Coronary artery (tissue), 2 donors: Measurements from ENCODE around the gene CMIP.
A peak's percentile ranks its signal among the peaks of the same experiment; 100 is the strongest.

ENCODE experiments used
- DNase-seq: peaks from one replicate; pipeline ENCODE4 v3.0.0-alpha.2; 2017; ENCODE audit warnings: low spot score
- H3K27ac ChIP-seq, 2 donors: fragments of 200-600 bp; sonication (generic); one replicate each; pipeline ENCODE4 v1.5.1; 2016 to 2019
- H3K4me3 ChIP-seq: fragments of 200-600 bp; sonication (generic); 2 replicates; pipeline ENCODE4 v1.5.1; 2016; ENCODE audit warnings: mild to moderate bottlenecking, moderate library complexity
- CTCF ChIP-seq: fragments of 200-600 bp; sonication (generic); IDR thresholded peaks from one replicate; pipeline ENCODE4 v1.5.1; 2019; ENCODE audit warnings: antibody characterized with exemption

CMIP gene

DNA sequence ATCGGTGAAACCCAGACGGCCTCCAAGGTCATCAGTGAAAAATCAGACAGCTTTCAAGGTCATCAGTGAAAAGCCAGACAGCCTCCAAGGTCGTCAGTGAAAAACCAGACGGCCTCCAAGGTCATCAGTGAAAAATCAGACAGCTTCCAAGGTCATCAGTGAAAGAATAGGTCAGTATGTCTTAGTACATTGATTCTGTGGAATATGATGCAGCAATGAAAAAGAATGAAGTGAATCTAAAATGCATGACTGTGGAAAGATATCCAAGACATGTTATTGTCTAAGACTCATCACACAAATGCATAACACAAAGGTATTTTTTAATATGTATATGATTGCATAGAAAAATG, 72.5 kb downstream of the CMIP start:
- no peak for DNase-seq
- no peak for TF ChIP-seq CTCF
- H3K27ac ChIP-seq, result no peak overlapping the region
- H3K4me3 ChIP-seq, result no peak overlapping the region

DNA sequence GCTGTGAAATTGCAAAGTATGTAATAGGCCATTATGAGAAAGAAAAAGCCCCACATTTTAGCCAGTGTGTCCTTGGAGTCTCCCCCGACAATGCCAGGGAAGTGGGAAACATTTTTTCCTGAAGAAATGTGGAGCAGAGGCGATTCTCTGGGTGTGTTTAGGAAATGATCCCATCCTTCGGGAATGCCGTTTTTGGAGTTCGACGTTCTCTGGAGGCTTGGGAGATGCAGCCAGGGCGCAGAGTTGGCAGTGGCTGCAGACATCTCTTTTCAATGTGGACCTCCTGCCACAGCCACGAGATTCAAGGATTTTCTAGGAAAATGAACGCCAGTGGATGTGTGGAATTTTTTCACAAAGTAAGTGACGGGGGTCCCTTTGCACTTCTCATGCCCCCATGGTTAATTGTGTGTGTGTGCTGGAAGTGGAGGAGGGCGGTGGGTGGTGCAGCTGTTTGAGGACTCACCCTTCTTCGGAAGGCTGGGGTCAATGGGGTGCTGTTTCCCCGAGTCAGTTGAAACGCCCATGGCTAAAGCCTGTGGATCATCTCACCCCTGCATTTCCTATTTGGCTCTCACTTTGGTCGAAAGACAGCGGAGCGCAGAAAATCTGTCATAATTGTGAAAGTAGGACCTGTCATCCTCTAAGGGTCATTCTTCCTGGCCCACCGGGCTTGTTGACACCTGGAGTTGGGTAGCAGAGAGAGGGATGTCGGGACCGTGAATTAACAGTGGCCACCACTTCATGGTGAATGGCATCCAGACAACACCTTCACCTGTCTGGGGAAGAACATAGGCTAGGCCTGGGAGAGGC, 73.2 kb downstream of the CMIP start:
- H3K27ac ChIP-seq, result peak overlapping the region in 1 of 2 donors; percentile 27
- DNase-seq, result no peak
- H3K4me3 ChIP-seq, result no peak overlapping the region
- TF ChIP-seq CTCF, result no peak

DNA sequence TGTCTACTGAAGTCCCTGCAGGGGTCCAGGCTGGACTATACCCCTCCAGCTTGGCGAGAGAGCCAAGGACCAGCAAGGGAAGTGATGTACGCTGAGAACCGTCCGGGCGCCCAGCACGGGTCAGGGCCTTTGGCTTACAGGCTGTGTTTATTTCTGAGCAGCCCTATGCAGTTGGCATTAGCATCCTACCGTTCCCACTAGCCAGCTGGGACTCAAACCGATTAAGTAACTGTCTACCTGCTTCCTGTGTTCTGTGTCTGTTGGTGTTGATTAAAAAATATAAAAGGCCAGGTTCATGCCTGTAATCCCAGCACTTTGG, 73.8 kb downstream of the CMIP start:
- TF ChIP-seq CTCF, result no peak
- H3K27ac ChIP-seq, result peak overlapping the region in 1 of 2 donors; percentile 27
- H3K4me3 ChIP-seq, result no peak overlapping the region

DNA sequence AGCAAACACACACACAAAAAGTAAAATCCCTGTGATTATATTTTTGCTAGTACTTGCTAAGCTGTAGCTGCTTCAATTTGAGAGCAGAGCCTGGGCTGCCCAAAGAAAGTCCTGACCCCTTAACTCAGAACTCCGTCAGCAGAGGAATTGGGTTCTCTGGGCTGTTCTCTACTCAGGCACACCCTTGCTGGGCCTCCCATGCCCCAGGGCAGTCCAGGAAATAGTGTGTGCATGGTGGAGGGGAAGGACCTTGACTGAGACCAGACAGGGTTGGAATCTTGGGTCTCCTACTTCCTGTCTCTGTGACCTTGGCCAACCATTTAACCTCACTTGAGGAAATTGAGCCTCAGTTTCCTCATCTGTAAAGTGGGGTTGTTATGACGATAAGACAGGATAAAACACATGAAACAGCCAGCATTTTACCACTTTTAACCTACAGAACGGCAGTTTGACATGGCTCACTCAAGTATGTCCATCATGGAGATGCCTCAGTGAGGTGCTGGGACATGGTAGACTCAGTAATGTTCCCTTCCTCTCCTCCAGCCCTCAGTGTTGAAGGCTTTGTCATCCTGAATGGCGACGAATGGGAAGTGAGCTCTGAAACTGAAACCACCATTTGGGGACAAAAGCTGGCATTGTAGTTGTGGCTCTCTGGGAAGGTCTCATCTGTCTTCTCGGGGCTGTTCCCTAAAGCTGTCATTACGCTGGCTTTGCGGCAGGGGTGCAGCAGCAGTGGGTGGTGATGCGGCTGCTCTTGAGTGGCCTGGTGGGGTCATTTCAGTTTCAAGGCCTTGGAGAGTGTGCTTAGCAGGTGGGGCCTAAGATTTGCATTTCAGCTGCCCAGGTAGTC, 74.9 kb downstream of the CMIP start:
- Histone ChIP-seq H3K27ac (peak overlapping the region in 1 of 2 donors; percentile 36), H3K4me3 (no peak overlapping the region)
- no peak for TF ChIP-seq CTCF
- DNase-seq, result no peak

More for the DNA sequence above, 73.8 kb downstream of the CMIP start:
- DNase-seq, result no peak

- DNase-seq, result no peak
- H3K27ac ChIP-seq, result peak overlapping the region in 1 of 2 donors; percentile 36
- H3K4me3 ChIP-seq, result no peak overlapping the region
- no peak for TF ChIP-seq CTCF
Observed at GRCh38 chr16:81520151-81520470, 75.5 kb downstream of the CMIP start.

GRCh38 chr16:81520560-81521135, 76.0 kb downstream of the CMIP start:
- H3K4me3 ChIP-seq, result no peak overlapping the region
- DNase-seq, result no peak
- no peak overlapping the region for H3K27ac ChIP-seq
- TF ChIP-seq CTCF, result no peak
